MM.1S (cell line): ENCODE measurements around the gene APCDD1L.

ENCODE experiments used
- DNase-seq: peaks from one replicate; pipeline ENCODE4 v3.0.0-alpha.2; 2015
- H2AFZ ChIP-seq: fragments of 300-600 bp; sonication (generic); 2 replicates; pipeline ENCODE4 v1.6.0; 2016; ENCODE audit warnings: antibody characterized with exemption, low read length
- H3F3A ChIP-seq: fragments of 300-600 bp; sonication (generic); 2 replicates; pipeline ENCODE4 v1.6.1; 2016; ENCODE audit warnings: mild to moderate bottlenecking, antibody characterized with exemption, low read length, moderate library complexity, mixed read lengths; ENCODE audit not compliant: insufficient read depth
- H3K27ac ChIP-seq: fragments of 300-600 bp; sonication (generic); 2 replicates; pipeline ENCODE4 v1.5.1; 2016; ENCODE audit warnings: mild to moderate bottlenecking, low read length
- H3K27me3 ChIP-seq: fragments of 300-600 bp; sonication (generic); replicated peaks from 2 replicates; pipeline ENCODE4 v1.6.0; 2016; ENCODE audit warnings: low read length; ENCODE audit not compliant: insufficient read depth
- H3K36me3 ChIP-seq: fragments of 300-600 bp; sonication (generic); replicated peaks from 2 replicates; pipeline ENCODE4 v1.6.1; 2016; ENCODE audit warnings: mild to moderate bottlenecking, low read length, mixed read lengths; ENCODE audit not compliant: insufficient read depth
- H3K4me1 ChIP-seq: fragments of 300-600 bp; sonication (generic); 2 replicates; pipeline ENCODE4 v1.6.1; 2016; ENCODE audit warnings: low read length, mixed read lengths
- H3K4me2 ChIP-seq: fragments of 300-600 bp; sonication (generic); 2 replicates; pipeline ENCODE4 v1.6.0; 2016; ENCODE audit warnings: low read depth, low read length
- H3K4me3 ChIP-seq: fragments of 300-600 bp; sonication (generic); 2 replicates; pipeline ENCODE4 v1.5.1; 2016; ENCODE audit warnings: low read length, mixed read lengths
- H3K79me2 ChIP-seq: fragments of 300-600 bp; sonication (generic); 2 replicates; pipeline ENCODE4 v1.6.1; 2016; ENCODE audit warnings: mixed run types, low read length, mixed read lengths
- H3K9ac ChIP-seq: fragments of 300-600 bp; sonication (generic); 2 replicates; pipeline ENCODE4 v1.6.1; 2016; ENCODE audit warnings: low read length, mixed read lengths
- H3K9me2 ChIP-seq: fragments of 300-600 bp; sonication (generic); replicated peaks from 2 replicates; pipeline ENCODE4 v1.6.1; 2016; ENCODE audit warnings: mild to moderate bottlenecking, low read length, mixed read lengths; ENCODE audit not compliant: insufficient read depth
- H3K9me3 ChIP-seq: fragments of 300-600 bp; sonication (generic); replicated peaks from 2 replicates; pipeline ENCODE4 v1.6.1; 2016; ENCODE audit warnings: mild to moderate bottlenecking, low read length, mixed read lengths; ENCODE audit not compliant: insufficient read depth
- H4K20me1 ChIP-seq: fragments of 300-600 bp; sonication (generic); 2 replicates; pipeline ENCODE4 v1.6.1; 2016; ENCODE audit warnings: mild to moderate bottlenecking, low read length, moderate library complexity, mixed read lengths; ENCODE audit not compliant: insufficient read depth
- EZH2 ChIP-seq: fragments of 300-600 bp; sonication (generic); optimal IDR thresholded peaks from 2 replicates; pipeline ENCODE3; 2017; ENCODE audit warnings: low read depth, mild to moderate bottlenecking, antibody characterized with exemption, low read length, mixed read lengths
- EZH2phosphoT487 ChIP-seq: fragments of 300-600 bp; sonication (generic); IDR thresholded peaks from 2 replicates; pipeline ENCODE4 v1.6.1; 2018; ENCODE audit warnings: antibody characterized with exemption, low read length
- TF ChIP-seq, protein P1 (sequence below): fragments of 300-600 bp; sonication (generic); IDR thresholded peaks from 2 replicates; pipeline ENCODE4 v1.5.1; 2016; ENCODE audit warnings: antibody characterized with exemption, low read length, mixed read lengths

APCDD1L gene

GRCh38 chr20:58513580-58514285 is 1.5 kb downstream of the APCDD1L start:
- Histone ChIP-seq H2AFZ (no peak overlapping the region), H3K27ac (no peak overlapping the region), H3K4me1 (no peaks in the 10 kb centered on the region), H3K9ac (no peak overlapping the region), H3F3A (no peaks in the 10 kb centered on the region), H3K27me3 (peaks cover 73% of the 10 kb centered on the region), H3K9me3 (no peaks in the 10 kb centered on the region), H3K36me3 (no peaks in the 10 kb centered on the region), H3K4me2 (no peak overlapping the region), H3K79me2 (no peaks in the 10 kb centered on the region), H4K20me1 (no peaks in the 10 kb centered on the region), H3K9me2 (no peaks in the 10 kb centered on the region), H3K4me3 (no peak overlapping the region)
- TF ChIP-seq, protein P1, sequence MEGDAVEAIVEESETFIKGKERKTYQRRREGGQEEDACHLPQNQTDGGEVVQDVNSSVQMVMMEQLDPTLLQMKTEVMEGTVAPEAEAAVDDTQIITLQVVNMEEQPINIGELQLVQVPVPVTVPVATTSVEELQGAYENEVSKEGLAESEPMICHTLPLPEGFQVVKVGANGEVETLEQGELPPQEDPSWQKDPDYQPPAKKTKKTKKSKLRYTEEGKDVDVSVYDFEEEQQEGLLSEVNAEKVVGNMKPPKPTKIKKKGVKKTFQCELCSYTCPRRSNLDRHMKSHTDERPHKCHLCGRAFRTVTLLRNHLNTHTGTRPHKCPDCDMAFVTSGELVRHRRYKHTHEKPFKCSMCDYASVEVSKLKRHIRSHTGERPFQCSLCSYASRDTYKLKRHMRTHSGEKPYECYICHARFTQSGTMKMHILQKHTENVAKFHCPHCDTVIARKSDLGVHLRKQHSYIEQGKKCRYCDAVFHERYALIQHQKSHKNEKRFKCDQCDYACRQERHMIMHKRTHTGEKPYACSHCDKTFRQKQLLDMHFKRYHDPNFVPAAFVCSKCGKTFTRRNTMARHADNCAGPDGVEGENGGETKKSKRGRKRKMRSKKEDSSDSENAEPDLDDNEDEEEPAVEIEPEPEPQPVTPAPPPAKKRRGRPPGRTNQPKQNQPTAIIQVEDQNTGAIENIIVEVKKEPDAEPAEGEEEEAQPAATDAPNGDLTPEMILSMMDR: no peak
- TF ChIP-seq EZH2phosphoT487 (no peak), EZH2 (no peak)
- no peak for DNase-seq

- H3K79me2 ChIP-seq: no peaks in the 10 kb centered on the region
- H3K4me2 ChIP-seq: no peak overlapping the region
- no peaks in the 10 kb centered on the region for H3F3A ChIP-seq
- no peak overlapping the region for H2AFZ ChIP-seq
- H4K20me1 ChIP-seq: no peaks in the 10 kb centered on the region
- no peak for DNase-seq
- no peaks in the 10 kb centered on the region for H3K9me2 ChIP-seq
- no peaks in the 10 kb centered on the region for H3K9me3 ChIP-seq
- H3K27ac ChIP-seq: no peak overlapping the region
- no peaks in the 10 kb centered on the region for H3K36me3 ChIP-seq
- no peak overlapping the region for H3K4me3 ChIP-seq
- H3K9ac ChIP-seq: no peak overlapping the region
- TF ChIP-seq, protein P1: no peak
- no peak for TF ChIP-seq EZH2phosphoT487
- TF ChIP-seq EZH2: no peak
- no peaks in the 10 kb centered on the region for H3K4me1 ChIP-seq
- H3K27me3 ChIP-seq: peaks cover 65% of the 10 kb centered on the region
Measured at GRCh38 chr20:58512808-58513552, 2.2 kb downstream of the APCDD1L start.

- no peak overlapping the region for H3K4me2 ChIP-seq
- no peaks in the 10 kb centered on the region for H3K36me3 ChIP-seq
- TF ChIP-seq EZH2phosphoT487 (no peak), EZH2 (no peak)
- TF ChIP-seq, protein P1: no peak
- no peaks in the 10 kb centered on the region for H3F3A ChIP-seq
- H3K9me2 ChIP-seq: no peaks in the 10 kb centered on the region
- H3K9ac ChIP-seq: no peak overlapping the region
- DNase-seq: no peak
- peaks cover 54% of the 10 kb centered on the region for H3K27me3 ChIP-seq
- H3K9me3 ChIP-seq: no peaks in the 10 kb centered on the region
- H3K4me3 ChIP-seq: no peak overlapping the region
- no peaks in the 10 kb centered on the region for H3K79me2 ChIP-seq
- no peak overlapping the region for H2AFZ ChIP-seq
- no peaks in the 10 kb centered on the region for H3K4me1 ChIP-seq
- H4K20me1 ChIP-seq: no peaks in the 10 kb centered on the region
- no peak overlapping the region for H3K27ac ChIP-seq
Measured at GRCh38 chr20:58511861-58512260, 3.3 kb downstream of the APCDD1L start.
